GM10266 (cell line): Measurements from ENCODE around the gene STAT6.
A peak's percentile ranks its signal among the peaks of the same experiment; 100 is the strongest.

Experiments
- DNase-seq: peaks from one replicate; pipeline ENCODE4 v3.0.0; 2012; ENCODE audit errors: extremely low spot score
- TF ChIP-seq, protein P1 (sequence below): IDR thresholded peaks from 2 replicates; pipeline ENCODE4 v1.5.1; 2012; ENCODE audit warnings: mild to moderate bottlenecking, low read depth; ENCODE audit not compliant: control insufficient read depth, insufficient read depth; ENCODE audit errors: missing control alignments

Gene STAT6

GRCh38 chr12:57089271-57090245, 21.6 kb downstream of the STAT6 start:
- DNase-seq, result no peak
- TF ChIP-seq, protein P1, sequence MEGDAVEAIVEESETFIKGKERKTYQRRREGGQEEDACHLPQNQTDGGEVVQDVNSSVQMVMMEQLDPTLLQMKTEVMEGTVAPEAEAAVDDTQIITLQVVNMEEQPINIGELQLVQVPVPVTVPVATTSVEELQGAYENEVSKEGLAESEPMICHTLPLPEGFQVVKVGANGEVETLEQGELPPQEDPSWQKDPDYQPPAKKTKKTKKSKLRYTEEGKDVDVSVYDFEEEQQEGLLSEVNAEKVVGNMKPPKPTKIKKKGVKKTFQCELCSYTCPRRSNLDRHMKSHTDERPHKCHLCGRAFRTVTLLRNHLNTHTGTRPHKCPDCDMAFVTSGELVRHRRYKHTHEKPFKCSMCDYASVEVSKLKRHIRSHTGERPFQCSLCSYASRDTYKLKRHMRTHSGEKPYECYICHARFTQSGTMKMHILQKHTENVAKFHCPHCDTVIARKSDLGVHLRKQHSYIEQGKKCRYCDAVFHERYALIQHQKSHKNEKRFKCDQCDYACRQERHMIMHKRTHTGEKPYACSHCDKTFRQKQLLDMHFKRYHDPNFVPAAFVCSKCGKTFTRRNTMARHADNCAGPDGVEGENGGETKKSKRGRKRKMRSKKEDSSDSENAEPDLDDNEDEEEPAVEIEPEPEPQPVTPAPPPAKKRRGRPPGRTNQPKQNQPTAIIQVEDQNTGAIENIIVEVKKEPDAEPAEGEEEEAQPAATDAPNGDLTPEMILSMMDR, result no peak

GRCh38 chr12:57088354-57089270, 22.6 kb downstream of the STAT6 start, which contains the start of gene NAB2:
Gene NAB2 (plus strand): TSS chr12:57089114. CDS start chr12:57089272, 158 bp downstream.
- peak; percentile 94 for DNase-seq
- TF ChIP-seq, protein P1, result no peak

GRCh38 chr12:57087691-57088353, 23.3 kb downstream of the STAT6 start:
- TF ChIP-seq, protein P1, result no peak
- peak; percentile 87 for DNase-seq

GRCh38 chr12:57087010-57087690, 24.0 kb downstream of the STAT6 start:
- TF ChIP-seq, protein P1, result no peak
- peak; percentile 78 for DNase-seq

- DNase-seq, result no peak
- TF ChIP-seq, protein P1, result peak; percentile 40
Observed at GRCh38 chr12:57086493-57087009, 24.6 kb downstream of the STAT6 start.

GRCh38 chr12:57085999-57086492, 25.1 kb downstream of the STAT6 start:
- no peak for DNase-seq
- TF ChIP-seq, protein P1, result no peak
